ENCODE data around the gene ATP5PD.

ATP5PD gene

DNA sequence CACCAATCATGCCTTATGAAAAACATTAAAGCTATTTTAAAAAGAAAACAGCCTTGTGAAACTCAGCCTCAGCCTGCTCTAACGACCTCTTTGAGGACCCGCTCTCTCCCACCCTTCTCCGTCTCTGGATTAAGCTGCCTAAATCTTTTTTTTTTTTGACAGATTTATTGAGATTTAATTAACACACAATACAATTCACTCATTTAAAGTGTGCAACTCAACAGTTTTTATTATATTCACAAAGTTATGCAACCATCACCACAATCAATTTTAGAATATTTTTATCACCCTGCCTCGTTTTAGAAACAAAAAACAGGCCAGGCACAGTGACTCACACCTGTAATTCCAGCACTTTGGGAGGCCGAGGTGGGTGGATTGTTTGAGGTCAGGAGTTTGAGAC lies 50.9 kb downstream of the ATP5PD start:
- no peak for DNase-seq (ENCODE audit: low read depth, low spot score)

DNA sequence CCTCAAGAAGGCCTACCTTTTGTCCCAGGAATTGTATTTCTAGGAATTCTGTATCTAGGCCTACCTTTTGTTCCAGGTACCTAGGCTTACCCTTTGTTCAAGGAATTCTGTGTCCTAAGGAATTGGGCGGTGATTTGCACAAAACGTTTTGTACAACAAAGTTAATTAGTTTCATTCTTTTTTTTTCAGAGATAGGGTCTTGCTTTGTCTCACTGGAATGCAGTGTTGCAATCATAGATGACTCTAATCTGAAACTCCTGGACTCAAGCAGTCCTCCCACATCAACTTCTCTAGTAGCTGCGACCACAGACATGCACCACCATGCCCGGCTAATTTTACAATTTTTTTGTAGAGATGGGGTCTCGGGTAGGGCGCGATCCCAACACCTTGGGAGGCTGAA lies 52.3 kb downstream of the ATP5PD start:
- DNase-seq (ENCODE audit: low read depth, low spot score), result no peak

DNA sequence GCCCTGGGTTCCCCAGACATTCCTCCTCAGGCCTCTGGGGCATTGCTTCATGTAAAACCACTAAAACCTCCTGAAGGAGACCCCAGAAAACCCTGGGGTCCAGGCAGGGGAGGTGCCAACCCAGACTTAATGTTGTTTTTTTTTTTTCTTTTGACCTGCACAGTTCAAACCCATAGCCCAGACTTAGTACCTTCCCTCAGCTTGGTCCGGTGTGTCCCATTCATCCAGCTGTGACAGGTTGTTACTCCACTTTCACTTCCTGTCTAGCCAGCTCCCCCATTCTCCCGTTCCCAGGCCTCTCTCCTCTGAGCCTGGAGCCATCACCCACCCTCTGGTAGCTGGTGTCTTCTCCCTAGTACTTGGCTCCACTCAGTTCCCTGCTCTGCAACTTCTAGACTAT lies 54.5 kb downstream of the ATP5PD start:
- no peak for DNase-seq (ENCODE audit: low read depth, low spot score)

DNA sequence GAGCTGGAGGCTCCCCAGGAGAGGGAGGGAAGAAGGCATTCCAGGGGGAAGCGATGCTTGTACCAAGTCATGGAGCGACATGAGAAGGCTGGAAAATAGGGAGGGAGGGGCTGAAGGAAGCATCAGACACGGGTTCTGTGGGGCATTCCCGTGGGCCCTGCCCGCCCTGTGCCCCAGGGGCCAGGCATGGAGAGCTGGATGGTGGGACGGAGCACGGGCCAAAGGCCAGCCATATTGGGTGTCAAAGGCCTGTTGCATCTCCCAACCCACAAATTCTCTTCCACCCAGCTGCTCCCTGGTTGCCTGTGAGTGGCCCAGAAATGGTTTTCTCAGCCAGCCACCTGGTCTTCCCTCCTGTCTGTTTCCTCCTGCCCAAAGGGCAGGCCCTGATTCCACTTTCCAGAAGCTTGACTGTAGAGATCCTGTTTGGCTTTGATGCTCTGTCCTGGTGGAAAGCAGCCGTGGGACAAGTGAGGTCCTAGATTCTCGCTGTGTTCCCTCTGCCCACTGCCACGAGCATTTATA lies 56.1 kb downstream of the ATP5PD start:
- DNase-seq (ENCODE audit: low read depth, low spot score), result no peak
